HCT116 (cell line): ENCODE results near the gene PCIF1. TPM values are rescaled to one million over a fixed set of nuclear protein-coding genes. Genes with fewer than 3 reads are reported as not detected.

Source experiments
- ATAC-seq: fragments of 200-7000 bp; cut with Tn5 transposase; 2 replicates; pipeline ENCODE4 v1.9.1; 2020; ENCODE audit warnings: mild to moderate bottlenecking, moderate library complexity
- BruUV-seq: library from RNA; stranded (reverse); fragments of 400-500 nt; replicated peaks from 2 replicates; lab custom pipeline; 2021; lab: Mats Ljungman, UMichigan
- CTCF ChIA-PET: fragments of 300-600 bp; sonication (Branson Sonifier 250); formaldehyde crosslinking; loops from one replicate; lab custom pipeline; 2021; ENCODE audit warnings: antibody characterized with exemption; lab: Charles Lee
- POLR2A ChIA-PET: fragments of 300-600, 350-600 bp; sonication (Branson Sonifier 250); formaldehyde crosslinking; loops from one replicate; lab custom pipeline; 2021; ENCODE audit warnings: antibody characterized with exemption; lab: Charles Lee
- RAD21 ChIA-PET, 2 experiments: fragments of 300-600 bp; sonication (Branson Sonifier 250); formaldehyde crosslinking; loops; one replicate each; lab custom pipeline; 2023; ENCODE audit warnings: low total read pairs in 2 of 2; ENCODE audit not compliant: uncharacterized antibody in 2 of 2, unreplicated experiment in 2 of 2, low non-redundant PET in 1 of 2; lab: Charles Lee
- DNase-seq: peaks from one replicate; pipeline ENCODE4 v3.0.0-alpha.2; 2010; ENCODE audit warnings: low read depth, low spot score
- H2AFZ ChIP-seq: fragments of 200-600 bp; shearing (Covaris generic), sonication (generic); 2 replicates; pipeline ENCODE4 v1.6.1; 2017; ENCODE audit warnings: low read depth, mixed run types, mixed read lengths, antibody characterized with exemption, low read length; ENCODE audit not compliant: poor library complexity, severe bottlenecking
- H3K27ac ChIP-seq: 2 replicates; pipeline ENCODE4 v1.5.1; 2012; ENCODE audit warnings: low read depth, low read length
- H3K27me3 ChIP-seq: fragments of 200-600 bp; sonication (generic); 2 replicates; pipeline ENCODE4 v1.6.1; 2016; ENCODE audit warnings: mixed run types, low read length, mixed read lengths; ENCODE audit not compliant: insufficient read depth
- H3K36me3 ChIP-seq, 2 experiments: fragments of 200-500 bp in 1 of 2; fragments of 200-600 bp in 1 of 2; sonication (Bioruptor generic) in 1 of 2; sonication (generic) in 1 of 2; 2 replicates each; pipeline versions ENCODE4 v1.5.1 to v1.6.1; 2014 to 2016; ENCODE audit warnings: low read length in 2 of 2, inconsistent platforms in 1 of 2, mixed read lengths in 1 of 2, mixed run types in 1 of 2; ENCODE audit not compliant: insufficient read depth in 2 of 2, control insufficient read depth in 1 of 2
- H3K4me1 ChIP-seq, 2 experiments: fragments of 200-600 bp in 1 of 2; sonication (generic) in 1 of 2; 2 replicates each; pipeline versions ENCODE4 v1.5.1 to v1.6.1; 2012 to 2017; ENCODE audit warnings: low read length in 2 of 2, inconsistent platforms in 1 of 2, mild to moderate bottlenecking in 1 of 2, mixed read lengths in 1 of 2, mixed run types in 1 of 2, moderate library complexity in 1 of 2; ENCODE audit not compliant: insufficient read depth in 2 of 2, control insufficient read depth in 1 of 2
- H3K4me2 ChIP-seq: fragments of 200-600 bp; sonication (generic); 2 replicates; pipeline ENCODE4 v1.6.1; 2017; ENCODE audit warnings: mixed run types, low read length, mixed read lengths
- H3K4me3 ChIP-seq, 2 experiments: fragments of 200-600 bp in 1 of 2; sonication (generic) in 1 of 2; replicated peaks in 1 of 2; 2 replicates each; pipeline ENCODE4 v1.5.1; 2011 to 2016; ENCODE audit warnings: low read length in 2 of 2, control low read depth in 1 of 2, low read depth in 1 of 2, mild to moderate bottlenecking in 1 of 2, mixed read lengths in 1 of 2, mixed run types in 1 of 2
- H3K79me2 ChIP-seq: fragments of 200-600 bp; sonication (generic); 2 replicates; pipeline ENCODE4 v1.6.1; 2017; ENCODE audit warnings: mild to moderate bottlenecking, mixed run types, low read length, moderate library complexity, mixed read lengths; ENCODE audit not compliant: insufficient read depth
- H3K9ac ChIP-seq: fragments of 200-600 bp; sonication (generic); 2 replicates; pipeline ENCODE4 v1.6.1; 2016; ENCODE audit warnings: low read length, mixed read lengths
- H3K9me2 ChIP-seq: fragments of 200-600 bp; sonication (generic), shearing (Covaris generic); 2 replicates; pipeline ENCODE4 v1.6.1; 2017; ENCODE audit warnings: mixed run types, mild to moderate bottlenecking, moderate library complexity; ENCODE audit not compliant: insufficient read depth
- H3K9me3 ChIP-seq, 2 experiments: fragments of 200-500 bp in 1 of 2; fragments of 200-600 bp in 1 of 2; sonication (Bioruptor generic) in 1 of 2; sonication (generic) in 1 of 2; 2 replicates each; pipeline ENCODE4 v1.6.1; 2014 to 2017; ENCODE audit warnings: low read length in 2 of 2, mixed read lengths in 2 of 2, inconsistent platforms in 1 of 2, low read depth in 1 of 2, mild to moderate bottlenecking in 1 of 2, mixed run types in 1 of 2, moderate library complexity in 1 of 2; ENCODE audit not compliant: control insufficient read depth in 1 of 2, insufficient read depth in 1 of 2
- H4K20me1 ChIP-seq: fragments of 200-600 bp; sonication (generic), shearing (Covaris generic); 2 replicates; pipeline ENCODE4 v1.6.1; 2017; ENCODE audit warnings: mixed run types, mild to moderate bottlenecking, moderate library complexity; ENCODE audit not compliant: insufficient read depth
- CBX3 ChIP-seq: IDR thresholded peaks from 2 replicates; pipeline ENCODE4 v1.6.1; 2012; ENCODE audit warnings: low read depth
- CEBPB ChIP-seq: IDR thresholded peaks from 2 replicates; pipeline ENCODE4 v1.6.1; 2012; ENCODE audit warnings: low read depth
- ELF1 ChIP-seq: IDR thresholded peaks from 2 replicates; pipeline ENCODE4 v1.6.1; 2012; ENCODE audit warnings: low read depth, borderline replicate concordance
- EZH2 ChIP-seq: fragments of 200-600 bp; sonication (generic); IDR thresholded peaks from 2 replicates; pipeline ENCODE4 v1.6.1; 2017; ENCODE audit warnings: antibody characterized with exemption, mixed run types
- FOSL1 ChIP-seq: IDR thresholded peaks from 2 replicates; pipeline ENCODE4 v1.6.1; 2012; ENCODE audit warnings: low read depth
- JUND ChIP-seq: IDR thresholded peaks from 2 replicates; pipeline ENCODE4 v1.6.1; 2012
- POLR2A ChIP-seq: IDR thresholded peaks from 2 replicates; pipeline ENCODE4 v1.7.0; 2011; ENCODE audit warnings: borderline replicate concordance; ENCODE audit not compliant: insufficient read depth, insufficient read length; ENCODE audit errors: extremely low read depth
- POLR2AphosphoS5 ChIP-seq: IDR thresholded peaks from 2 replicates; pipeline ENCODE4 v1.6.1; 2011; ENCODE audit warnings: mild to moderate bottlenecking, low read depth, low read length, moderate library complexity
- SIN3A ChIP-seq: IDR thresholded peaks from 2 replicates; pipeline ENCODE4 v1.6.1; 2012; ENCODE audit warnings: low read depth
- SRF ChIP-seq: IDR thresholded peaks from 2 replicates; pipeline ENCODE4 v1.6.1; 2012; ENCODE audit warnings: low read depth
- ZFX ChIP-seq: fragments of 450-650 bp; IDR thresholded peaks from 2 replicates; pipeline ENCODE4 v1.6.1; 2017
- ZNF274 ChIP-seq: fragments of 200-500 bp; sonication (Bioruptor generic); IDR thresholded peaks from 2 replicates; pipeline ENCODE4 v1.6.1; 2014; ENCODE audit warnings: mild to moderate bottlenecking, low read depth, low read length, inconsistent platforms
- intact Hi-C: fragments of 100-400 bp; cut with micrococcal nuclease; formaldehyde crosslinking; loops from 2 replicates; pipeline ENCODE4 v1.10.0; 2022
- total RNA-seq: library from RNA; stranded (reverse); gene quantifications from one replicate; pipeline ENCODE4 v1.2.1, GENCODE V29; 2021; ENCODE audit not compliant: unreplicated experiment
- TF ChIP-seq, protein P1 (sequence below), 3 experiments: fragments of 200-600 bp in 1 of 3; sonication (generic) in 1 of 3; IDR thresholded peaks in 2 of 3; conservative IDR thresholded peaks in 1 of 3; 2 replicates each; pipeline ENCODE4 v1.5.1; 2012 to 2017; ENCODE audit warnings: low read depth in 2 of 3, low read length in 2 of 3, antibody characterized with exemption in 1 of 3, borderline replicate concordance in 1 of 3, control low read depth in 1 of 3, mild to moderate bottlenecking in 1 of 3, mixed read lengths in 1 of 3, mixed run types in 1 of 3, moderate library complexity in 1 of 3; ENCODE audit not compliant: insufficient read depth in 1 of 3
- TF ChIP-seq, protein P2 (sequence below): IDR thresholded peaks from 2 replicates; pipeline ENCODE4 v1.6.1; 2012
- TF ChIP-seq, protein P3 (sequence below): IDR thresholded peaks from 2 replicates; pipeline ENCODE4 v1.6.1; 2012

Gene PCIF1
- total RNA-seq, 1 experiment from 2014 or later = 31.8 TPM

DNA sequence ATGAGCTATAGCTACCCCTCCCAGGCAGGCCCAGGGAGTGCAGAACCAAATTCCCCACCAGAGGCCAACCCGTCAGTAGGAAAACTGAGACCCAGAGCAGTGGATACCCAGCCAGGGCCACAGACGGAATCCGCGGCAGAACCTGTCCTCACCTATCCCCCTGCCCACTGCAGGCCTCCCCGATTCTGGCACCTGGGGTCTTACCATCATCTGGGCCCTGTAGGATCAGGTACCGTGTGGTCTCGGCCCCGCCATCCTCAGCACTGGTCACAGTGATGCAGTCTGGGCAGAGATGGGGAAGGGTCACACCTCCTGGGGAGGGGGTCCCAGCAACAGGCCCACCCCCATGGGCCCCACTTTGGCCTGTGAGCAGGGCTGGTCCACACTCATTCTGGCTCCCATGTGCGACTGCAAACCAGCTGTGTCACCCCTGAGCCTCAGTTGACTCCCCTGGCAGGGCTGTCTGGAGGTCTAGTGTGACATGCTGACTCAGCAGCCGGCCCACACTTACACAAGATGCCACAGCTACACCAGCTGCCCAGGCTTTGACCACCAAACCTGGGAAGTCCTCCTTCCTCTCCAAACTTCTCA is 33.7 kb downstream of the PCIF1 start:
- no peak for DNase-seq
- peaks cover 29 to 37% of the 10 kb centered on the region in 2 experiments; a peak in 3 of 4 replicates for H3K36me3 ChIP-seq
- CTCF ChIA-PET = interaction anchor here (0.9 to 4.1 kb wide), 4 partner anchors 34 to 470 kb away, joined by 3 to 30 read pairs (median 4); partner anchors contain the start of genes PCIF1 and ZSWIM1

DNA sequence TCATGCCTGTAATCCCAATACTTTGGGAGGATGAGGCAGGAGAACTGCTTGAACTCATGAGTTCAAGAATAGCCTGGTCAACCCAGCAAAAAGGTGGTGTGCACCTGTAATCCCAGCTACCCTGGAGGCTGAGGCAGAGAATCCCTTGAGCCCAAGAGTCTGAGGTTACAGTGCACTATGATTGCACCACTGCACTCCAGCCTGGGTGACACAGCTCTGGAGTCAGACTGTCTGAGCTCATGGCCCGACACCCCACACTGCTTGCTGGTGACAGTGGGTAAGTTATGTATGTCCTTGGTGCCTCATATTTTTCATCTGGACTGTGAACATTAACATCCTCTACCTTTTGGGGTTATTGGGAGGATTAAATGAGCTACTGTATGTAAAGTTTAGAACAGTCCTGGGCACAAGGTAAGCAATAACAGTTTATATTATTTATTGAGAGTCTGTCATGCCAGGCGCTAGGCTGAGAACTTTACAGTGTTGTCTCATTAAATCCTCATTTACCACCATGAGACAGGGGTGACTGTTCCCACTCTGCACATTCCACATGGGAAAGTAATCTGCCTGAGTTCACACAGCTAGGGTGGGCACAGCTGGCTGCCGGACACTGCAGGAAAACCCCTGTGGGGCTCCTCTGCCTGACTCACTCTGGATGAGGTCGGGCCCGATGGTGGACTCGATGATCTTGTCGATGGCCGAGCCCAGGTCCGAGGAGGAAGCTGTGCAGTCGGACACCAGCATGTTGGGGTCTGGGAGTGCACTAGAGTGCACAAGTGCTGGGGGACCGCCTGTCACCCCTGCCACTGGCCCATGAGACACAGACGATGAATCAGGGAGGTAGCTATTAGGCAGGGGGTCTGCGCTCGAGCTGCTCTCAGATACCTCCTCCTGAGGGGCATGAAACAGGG is 34.6 kb downstream of the PCIF1 start:
- Histone ChIP-seq H3K9me3 (no peaks in the 10 kb centered on the region), H4K20me1 (no peaks in the 10 kb centered on the region), H3K27me3 (no peaks in the 10 kb centered on the region), H3K36me3 (peaks cover 27 to 29% of the 10 kb centered on the region in 2 experiments; a peak in 3 of 4 replicates), H3K9ac (0 out of 2 replicates have a peak overlapping the region, but pooled peaks have one; percentile 80), H3K27ac (peak overlapping the region; percentile 100), H3K4me3 (no peak overlapping the region; a peak in 1 of 4 replicates), H3K9me2 (no peaks in the 10 kb centered on the region), H2AFZ (no peak overlapping the region), H3K4me1 (peaks cover 11 to 24% of the 10 kb centered on the region in 2 experiments; a peak in 3 of 4 replicates), H3K4me2 (peak overlapping the region; percentile 76), H3K79me2 (peaks cover 28% of the 10 kb centered on the region)
- POLR2A ChIA-PET = interaction anchor here (0.5 to 4.0 kb wide), 5 partner anchors 8 to 48 kb away, joined by 3 to 36 read pairs (median 3); partner anchors contain the start of gene PCIF1
- no TSS peak for BruUV-seq
- intact Hi-C loops = loop anchor here (10.0 kb wide), 1 partner anchor 424 kb away; the partner anchor contains the start of gene EPPIN
- DNase-seq (no peak), ATAC-seq (no peak)
- CTCF ChIA-PET = interaction anchor here (0.7 to 4.7 kb wide), 25 partner anchors 10 to 469 kb away, joined by 3 to 46 read pairs (median 5); partner anchors contain the start of genes PCIF1 and ZSWIM1
- TF ChIP-seq, protein P1, sequence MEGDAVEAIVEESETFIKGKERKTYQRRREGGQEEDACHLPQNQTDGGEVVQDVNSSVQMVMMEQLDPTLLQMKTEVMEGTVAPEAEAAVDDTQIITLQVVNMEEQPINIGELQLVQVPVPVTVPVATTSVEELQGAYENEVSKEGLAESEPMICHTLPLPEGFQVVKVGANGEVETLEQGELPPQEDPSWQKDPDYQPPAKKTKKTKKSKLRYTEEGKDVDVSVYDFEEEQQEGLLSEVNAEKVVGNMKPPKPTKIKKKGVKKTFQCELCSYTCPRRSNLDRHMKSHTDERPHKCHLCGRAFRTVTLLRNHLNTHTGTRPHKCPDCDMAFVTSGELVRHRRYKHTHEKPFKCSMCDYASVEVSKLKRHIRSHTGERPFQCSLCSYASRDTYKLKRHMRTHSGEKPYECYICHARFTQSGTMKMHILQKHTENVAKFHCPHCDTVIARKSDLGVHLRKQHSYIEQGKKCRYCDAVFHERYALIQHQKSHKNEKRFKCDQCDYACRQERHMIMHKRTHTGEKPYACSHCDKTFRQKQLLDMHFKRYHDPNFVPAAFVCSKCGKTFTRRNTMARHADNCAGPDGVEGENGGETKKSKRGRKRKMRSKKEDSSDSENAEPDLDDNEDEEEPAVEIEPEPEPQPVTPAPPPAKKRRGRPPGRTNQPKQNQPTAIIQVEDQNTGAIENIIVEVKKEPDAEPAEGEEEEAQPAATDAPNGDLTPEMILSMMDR (IDR thresholded peaks at IDR 0.05 in 2 of 3, conservative IDR thresholded peaks at IDR 0.05 in 1 of 3; ENCODE audit: borderline replicate concordance in 1 of 3, insufficient read depth in 1 of 3, low read depth in 2 of 3, low read length in 2 of 3) = no peak
- TF ChIP-seq JUND (no peak), POLR2A (no peak), ZFX (no peak), EZH2 (no peak), FOSL1 (no peak), CEBPB (no peak), SIN3A (no peak)
- TF ChIP-seq, protein P2, sequence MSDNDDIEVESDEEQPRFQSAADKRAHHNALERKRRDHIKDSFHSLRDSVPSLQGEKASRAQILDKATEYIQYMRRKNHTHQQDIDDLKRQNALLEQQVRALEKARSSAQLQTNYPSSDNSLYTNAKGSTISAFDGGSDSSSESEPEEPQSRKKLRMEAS = no peak
- RAD21 ChIA-PET = interaction anchor here (0.6 kb wide), 2 partner anchors 8 to 257 kb away, joined by 3 to 4 read pairs; no protein-coding TSS in a partner anchor

More for the DNA sequence above, 33.7 kb downstream of the PCIF1 start:
- intact Hi-C loops = loop anchor here (10.0 kb wide), 1 partner anchor 423 kb away; the partner anchor contains the start of gene EPPIN
- no peaks in the 10 kb centered on the region for H3K9me2 ChIP-seq
- no peak overlapping the region for H3K4me3 ChIP-seq
- RAD21 ChIA-PET = no interaction called here
- peaks cover 11 to 22% of the 10 kb centered on the region in 2 experiments; a peak in 3 of 4 replicates for H3K4me1 ChIP-seq
- H3K79me2 ChIP-seq = peaks cover 28% of the 10 kb centered on the region
- no peaks in the 10 kb centered on the region for H3K9me3 ChIP-seq
- ATAC-seq = no peak
- no TSS peak for BruUV-seq
- H3K27ac ChIP-seq = no peak overlapping the region
- TF ChIP-seq, protein P3, sequence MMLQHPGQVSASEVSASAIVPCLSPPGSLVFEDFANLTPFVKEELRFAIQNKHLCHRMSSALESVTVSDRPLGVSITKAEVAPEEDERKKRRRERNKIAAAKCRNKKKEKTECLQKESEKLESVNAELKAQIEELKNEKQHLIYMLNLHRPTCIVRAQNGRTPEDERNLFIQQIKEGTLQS = no peak
- TF ChIP-seq ELF1 (no peak), CBX3 (no peak), FOSL1 (no peak), ZNF274 (no peak), JUND (no peak), POLR2AphosphoS5 (no peak), SRF (no peak)
- H3K9ac ChIP-seq = no peak overlapping the region
- no peaks in the 10 kb centered on the region for H3K27me3 ChIP-seq
- POLR2A ChIA-PET = no interaction called here
- no peak overlapping the region for H3K4me2 ChIP-seq
- H4K20me1 ChIP-seq = no peaks in the 10 kb centered on the region
- H2AFZ ChIP-seq = no peak overlapping the region
